Stomach (tissue), 4 donors: ENCODE data around the gene ABR.

Source experiments
- EP300 ChIP-seq: sonication (generic); formaldehyde crosslinking; IDR thresholded peaks from one replicate; pipeline ENCODE4 v1.6.1; 2017; ENCODE audit warnings: antibody characterized with exemption
- POLR2A ChIP-seq, 4 donors: fragments of 450-650 bp; IDR thresholded peaks; one replicate each; pipeline ENCODE4 v1.6.1; 2016; ENCODE audit warnings: antibody characterized with exemption in 4 of 4, control low read depth in 2 of 4, mild to moderate bottlenecking in 1 of 4, moderate library complexity in 1 of 4
- POLR2AphosphoS5 ChIP-seq, 3 donors: sonication (generic); formaldehyde crosslinking; IDR thresholded peaks; one replicate each; pipeline ENCODE4 v1.6.1; 2016; ENCODE audit warnings: antibody characterized with exemption in 3 of 3
- TF ChIP-seq, protein P1 (sequence below), 7 experiments: fragments of 450-650 bp in 4 of 7; fragments of 200-600 bp in 3 of 7; sonication (generic) in 3 of 7; IDR thresholded peaks; one replicate each; pipeline ENCODE4 v1.5.1; 2016 to 2019; ENCODE audit warnings: antibody characterized with exemption in 7 of 7, control low read depth in 2 of 7, mild to moderate bottlenecking in 1 of 7

DNA sequence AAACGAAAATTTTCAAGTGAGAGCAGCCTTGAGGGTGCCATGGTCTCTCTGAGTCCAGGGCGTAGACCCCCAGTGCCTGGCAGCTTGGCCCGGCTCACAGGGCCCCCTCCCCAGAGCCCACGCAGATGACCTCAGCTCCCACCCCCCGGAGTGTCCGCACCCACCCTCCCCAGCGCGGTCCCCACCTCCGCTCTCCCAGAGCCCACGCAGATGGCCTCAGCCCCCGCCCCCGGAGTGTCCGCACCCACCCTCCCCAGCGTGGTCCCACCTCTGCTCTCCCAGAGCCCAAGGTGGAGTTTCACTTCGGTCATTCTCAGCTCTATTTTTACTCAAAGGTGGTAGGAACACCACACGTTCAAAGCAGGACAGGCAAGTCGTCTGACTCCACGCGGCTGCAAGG, 13.9 kb downstream of the ABR start:
- TF ChIP-seq POLR2A (IDR thresholded peaks at IDR 0.05) (no peak), EP300 (no peak), POLR2AphosphoS5 (IDR thresholded peaks at IDR 0.05) (no peak)
- TF ChIP-seq, protein P1, sequence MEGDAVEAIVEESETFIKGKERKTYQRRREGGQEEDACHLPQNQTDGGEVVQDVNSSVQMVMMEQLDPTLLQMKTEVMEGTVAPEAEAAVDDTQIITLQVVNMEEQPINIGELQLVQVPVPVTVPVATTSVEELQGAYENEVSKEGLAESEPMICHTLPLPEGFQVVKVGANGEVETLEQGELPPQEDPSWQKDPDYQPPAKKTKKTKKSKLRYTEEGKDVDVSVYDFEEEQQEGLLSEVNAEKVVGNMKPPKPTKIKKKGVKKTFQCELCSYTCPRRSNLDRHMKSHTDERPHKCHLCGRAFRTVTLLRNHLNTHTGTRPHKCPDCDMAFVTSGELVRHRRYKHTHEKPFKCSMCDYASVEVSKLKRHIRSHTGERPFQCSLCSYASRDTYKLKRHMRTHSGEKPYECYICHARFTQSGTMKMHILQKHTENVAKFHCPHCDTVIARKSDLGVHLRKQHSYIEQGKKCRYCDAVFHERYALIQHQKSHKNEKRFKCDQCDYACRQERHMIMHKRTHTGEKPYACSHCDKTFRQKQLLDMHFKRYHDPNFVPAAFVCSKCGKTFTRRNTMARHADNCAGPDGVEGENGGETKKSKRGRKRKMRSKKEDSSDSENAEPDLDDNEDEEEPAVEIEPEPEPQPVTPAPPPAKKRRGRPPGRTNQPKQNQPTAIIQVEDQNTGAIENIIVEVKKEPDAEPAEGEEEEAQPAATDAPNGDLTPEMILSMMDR (IDR thresholded peaks at IDR 0.05), result no peak
